ENCODE results near the gene AUTS2.

Gene AUTS2

DNA sequence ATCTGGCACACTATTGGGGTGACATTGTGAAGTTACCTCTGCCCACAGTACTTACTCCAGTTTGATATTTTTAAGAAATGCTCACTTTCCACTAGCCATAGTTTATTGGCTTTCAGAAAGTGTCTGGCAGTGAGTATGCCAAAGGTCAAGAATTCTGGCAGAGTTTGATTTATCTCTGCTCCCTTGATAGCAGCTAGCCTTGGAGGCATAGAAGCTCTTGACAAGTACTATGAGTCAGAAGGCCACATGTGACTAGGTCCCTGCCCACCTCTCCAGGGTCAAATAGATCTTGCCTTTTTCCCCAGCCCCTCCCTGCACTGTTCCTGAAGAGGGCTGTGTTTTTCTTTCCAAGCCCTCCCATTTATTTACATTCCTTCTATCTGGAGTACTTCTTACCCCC, 202.2 kb downstream of the AUTS2 start:
- Histone ChIP-seq H3K4me2 (ENCODE audit: low read depth, low read length, poor library complexity, severe bottlenecking) (no peak overlapping the region), H3F3A (ENCODE audit: low read depth) (no peaks in the 10 kb centered on the region)

GRCh38 chr7:69801729-69802682, 203.7 kb downstream of the AUTS2 start:
- Histone ChIP-seq H3K79me2 (ENCODE audit: insufficient read depth, low read length) (peaks cover 35% of the 10 kb centered on the region), H3K4me2 (ENCODE audit: low read depth, low read length, poor library complexity, severe bottlenecking) (no peak overlapping the region), H3K4me3 (ENCODE audit: low read length, poor library complexity, severe bottlenecking) (no peak overlapping the region)

More for the DNA sequence above, 202.2 kb downstream of the AUTS2 start:
- Histone ChIP-seq H3K4me1 (ENCODE audit: insufficient read depth, low read length, poor library complexity, severe bottlenecking) (peaks cover 37% of the 10 kb centered on the region), H3K36me3 (ENCODE audit: insufficient read depth, low read length) (no peaks in the 10 kb centered on the region), H3K9ac (ENCODE audit: low read depth, low read length, poor library complexity, severe bottlenecking) (no peak overlapping the region), H3K4me3 (ENCODE audit: low read length, poor library complexity, severe bottlenecking) (no peak overlapping the region), H3K27me3 (ENCODE audit: insufficient read depth, low read length, poor library complexity, severe bottlenecking) (no peaks in the 10 kb centered on the region), H2AFZ (ENCODE audit: low read length) (no peak overlapping the region), H3K9me3 (ENCODE audit: insufficient read depth, low read depth, low read length) (no peaks in the 10 kb centered on the region), H3K79me2 (ENCODE audit: insufficient read depth, low read length) (peaks cover 47% of the 10 kb centered on the region), H3K9me2 (replicated peaks; ENCODE audit: low read depth, low read length) (no peaks in the 10 kb centered on the region), H4K20me1 (ENCODE audit: insufficient read depth, low read length, poor library complexity, severe bottlenecking) (peaks cover 12% of the 10 kb centered on the region)
- TF ChIP-seq, protein P1, sequence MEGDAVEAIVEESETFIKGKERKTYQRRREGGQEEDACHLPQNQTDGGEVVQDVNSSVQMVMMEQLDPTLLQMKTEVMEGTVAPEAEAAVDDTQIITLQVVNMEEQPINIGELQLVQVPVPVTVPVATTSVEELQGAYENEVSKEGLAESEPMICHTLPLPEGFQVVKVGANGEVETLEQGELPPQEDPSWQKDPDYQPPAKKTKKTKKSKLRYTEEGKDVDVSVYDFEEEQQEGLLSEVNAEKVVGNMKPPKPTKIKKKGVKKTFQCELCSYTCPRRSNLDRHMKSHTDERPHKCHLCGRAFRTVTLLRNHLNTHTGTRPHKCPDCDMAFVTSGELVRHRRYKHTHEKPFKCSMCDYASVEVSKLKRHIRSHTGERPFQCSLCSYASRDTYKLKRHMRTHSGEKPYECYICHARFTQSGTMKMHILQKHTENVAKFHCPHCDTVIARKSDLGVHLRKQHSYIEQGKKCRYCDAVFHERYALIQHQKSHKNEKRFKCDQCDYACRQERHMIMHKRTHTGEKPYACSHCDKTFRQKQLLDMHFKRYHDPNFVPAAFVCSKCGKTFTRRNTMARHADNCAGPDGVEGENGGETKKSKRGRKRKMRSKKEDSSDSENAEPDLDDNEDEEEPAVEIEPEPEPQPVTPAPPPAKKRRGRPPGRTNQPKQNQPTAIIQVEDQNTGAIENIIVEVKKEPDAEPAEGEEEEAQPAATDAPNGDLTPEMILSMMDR (conservative IDR thresholded peaks at IDR 0.05; ENCODE audit: low read length), result no peak
- TF ChIP-seq EZH2phosphoT487 (IDR thresholded peaks at IDR 0.05; ENCODE audit: borderline replicate concordance), result no peak

GRCh38 chr7:69803699-69804516, 205.6 kb downstream of the AUTS2 start:
- H3K4me3 ChIP-seq (ENCODE audit: low read length, poor library complexity, severe bottlenecking), result no peak overlapping the region
- H3K4me1 ChIP-seq (ENCODE audit: insufficient read depth, low read length, poor library complexity, severe bottlenecking), result peaks cover 37% of the 10 kb centered on the region
- no peak for TF ChIP-seq EZH2phosphoT487 (IDR thresholded peaks at IDR 0.05; ENCODE audit: borderline replicate concordance)
- TF ChIP-seq, protein P1 (conservative IDR thresholded peaks at IDR 0.05; ENCODE audit: low read length), result no peak
- H3K4me2 ChIP-seq (ENCODE audit: low read depth, low read length, poor library complexity, severe bottlenecking), result no peak overlapping the region
- no peak overlapping the region for H3K9ac ChIP-seq (ENCODE audit: low read depth, low read length, poor library complexity, severe bottlenecking)
- no peaks in the 10 kb centered on the region for H3K27me3 ChIP-seq (ENCODE audit: insufficient read depth, low read length, poor library complexity, severe bottlenecking)
- no peaks in the 10 kb centered on the region for H3F3A ChIP-seq (ENCODE audit: low read depth)
- no peak overlapping the region for H2AFZ ChIP-seq (ENCODE audit: low read length)
- H3K79me2 ChIP-seq (ENCODE audit: insufficient read depth, low read length), result peaks cover 40% of the 10 kb centered on the region
- no peaks in the 10 kb centered on the region for H3K9me2 ChIP-seq (replicated peaks; ENCODE audit: low read depth, low read length)
- no peaks in the 10 kb centered on the region for H3K36me3 ChIP-seq (ENCODE audit: insufficient read depth, low read length)
- H3K9me3 ChIP-seq (ENCODE audit: insufficient read depth, low read depth, low read length), result no peaks in the 10 kb centered on the region
- H4K20me1 ChIP-seq (ENCODE audit: insufficient read depth, low read length, poor library complexity, severe bottlenecking), result peaks cover 12% of the 10 kb centered on the region

More at GRCh38 chr7:69801729-69802682, 203.7 kb downstream of the AUTS2 start:
- Histone ChIP-seq H3F3A (ENCODE audit: low read depth) (no peaks in the 10 kb centered on the region), H3K27me3 (ENCODE audit: insufficient read depth, low read length, poor library complexity, severe bottlenecking) (no peaks in the 10 kb centered on the region), H3K9me2 (replicated peaks; ENCODE audit: low read depth, low read length) (no peaks in the 10 kb centered on the region), H2AFZ (ENCODE audit: low read length) (no peak overlapping the region), H3K4me1 (ENCODE audit: insufficient read depth, low read length, poor library complexity, severe bottlenecking) (peaks cover 37% of the 10 kb centered on the region), H4K20me1 (ENCODE audit: insufficient read depth, low read length, poor library complexity, severe bottlenecking) (peaks cover 12% of the 10 kb centered on the region), H3K9ac (ENCODE audit: low read depth, low read length, poor library complexity, severe bottlenecking) (no peak overlapping the region), H3K9me3 (ENCODE audit: insufficient read depth, low read depth, low read length) (no peaks in the 10 kb centered on the region), H3K36me3 (ENCODE audit: insufficient read depth, low read length) (no peaks in the 10 kb centered on the region)
- TF ChIP-seq EZH2phosphoT487 (IDR thresholded peaks at IDR 0.05; ENCODE audit: borderline replicate concordance), result no peak
- TF ChIP-seq, protein P1 (conservative IDR thresholded peaks at IDR 0.05; ENCODE audit: low read length), result no peak
